ENCODE measurements around the gene MACROD2. TPM values are rescaled to one million over a fixed set of nuclear protein-coding genes. Genes with fewer than 3 reads are reported as not detected.
"Not testable (repeated sequence)": the region's sequence is repeated elsewhere in the genome, so short reads cannot be mapped to it uniquely, and the experiment has no call there.

MACROD2 gene
- total RNA-seq, 1 experiment from 2014 or later = not detected

DNA sequence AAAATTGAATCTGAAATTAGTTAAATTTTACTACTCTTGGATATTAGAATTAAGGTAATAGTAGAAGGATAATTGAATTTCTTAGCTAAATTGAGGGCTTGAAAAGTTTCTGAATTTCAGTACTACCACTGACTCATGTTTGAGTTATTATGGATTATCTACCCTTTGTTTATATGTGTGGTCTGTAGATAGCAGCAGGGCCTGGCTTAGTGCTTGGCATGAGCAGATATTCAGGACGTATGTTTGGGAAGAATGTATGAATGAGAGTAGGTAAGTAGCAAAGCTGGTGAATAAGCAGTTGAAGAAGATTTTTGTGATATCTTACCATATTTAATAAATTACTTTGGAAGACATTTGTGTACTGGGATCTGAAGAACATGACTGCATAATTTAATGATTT is 152.7 kb downstream of the MACROD2 start:
- no peak for DNase-seq (ENCODE audit: low spot score)
- in situ Hi-C loops (cut with HindIII; ENCODE audit: low sequenced_read_pairs) = no loop called here

DNA sequence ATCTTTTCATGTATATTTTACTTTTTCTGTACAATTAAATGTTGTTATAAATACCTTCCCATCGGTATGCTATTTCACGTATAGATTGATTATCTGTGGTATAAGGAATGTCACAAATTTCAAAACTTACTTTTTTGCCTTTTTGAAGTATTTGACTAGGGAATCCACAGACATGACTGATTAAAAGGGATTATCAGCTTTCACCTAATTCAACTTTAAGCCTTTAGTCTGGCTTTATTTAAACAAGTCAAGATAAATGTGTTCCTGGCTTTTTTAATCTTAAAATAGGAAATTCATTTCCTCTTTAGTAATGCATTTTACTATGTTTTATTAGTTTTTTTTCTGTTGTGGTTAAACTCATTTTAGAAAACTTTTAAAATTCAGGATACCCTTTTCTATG is 160.0 kb downstream of the MACROD2 start:
- in situ Hi-C loops (cut with HindIII; ENCODE audit: low sequenced_read_pairs) = no loop called here
- no peak for DNase-seq (ENCODE audit: low spot score)

DNA sequence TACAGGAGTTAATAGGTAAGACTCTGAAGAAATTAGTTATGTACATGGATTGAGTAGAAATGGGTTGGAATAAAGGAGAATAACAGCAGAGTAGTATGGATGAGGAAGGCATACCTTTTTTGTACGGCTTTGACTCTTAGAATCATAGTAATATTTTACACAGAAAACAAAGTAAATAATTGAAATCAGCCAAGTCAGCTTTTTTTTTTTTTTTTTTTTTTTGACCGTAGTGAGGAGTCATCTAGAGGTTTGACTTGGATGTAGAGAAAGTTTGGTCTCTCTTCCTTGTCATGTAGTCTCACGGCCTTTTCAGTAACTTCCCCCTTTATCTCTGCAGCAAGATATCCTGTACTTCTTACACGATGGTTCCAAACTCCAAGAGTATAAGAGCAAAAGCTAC is 183.2 kb downstream of the MACROD2 start:
- no peak for DNase-seq (ENCODE audit: low spot score)
- in situ Hi-C loops (cut with HindIII; ENCODE audit: low sequenced_read_pairs) = no loop called here

DNA sequence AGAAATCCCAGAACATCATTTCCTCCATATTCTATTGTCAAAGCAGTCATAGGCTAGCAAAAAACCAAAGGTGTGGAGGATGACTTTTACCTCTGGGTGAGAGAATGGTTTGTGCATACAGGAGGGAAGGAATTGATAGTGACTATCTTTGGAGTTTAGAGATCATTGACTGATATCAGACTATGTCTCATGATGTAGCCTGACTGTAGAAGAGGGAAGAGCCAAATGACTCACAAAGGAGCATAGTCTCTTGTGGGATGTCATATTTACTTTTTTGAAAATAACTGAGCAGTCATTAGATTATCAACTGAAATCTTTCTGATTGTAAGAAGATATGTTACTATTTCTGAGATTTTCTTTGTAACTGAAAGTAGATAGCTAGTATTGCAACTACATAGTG is 183.6 kb downstream of the MACROD2 start:
- in situ Hi-C loops (cut with HindIII; ENCODE audit: low sequenced_read_pairs) = no loop called here

GRCh38 chr20:14189794-14190402 is 194.6 kb downstream of the MACROD2 start:
- in situ Hi-C loops (cut with HindIII; ENCODE audit: low sequenced_read_pairs) = no loop called here
- peak; percentile 32 for DNase-seq (ENCODE audit: low spot score)

More for the DNA sequence above, 183.6 kb downstream of the MACROD2 start:
- DNase-seq (ENCODE audit: low spot score) = no peak

DNA sequence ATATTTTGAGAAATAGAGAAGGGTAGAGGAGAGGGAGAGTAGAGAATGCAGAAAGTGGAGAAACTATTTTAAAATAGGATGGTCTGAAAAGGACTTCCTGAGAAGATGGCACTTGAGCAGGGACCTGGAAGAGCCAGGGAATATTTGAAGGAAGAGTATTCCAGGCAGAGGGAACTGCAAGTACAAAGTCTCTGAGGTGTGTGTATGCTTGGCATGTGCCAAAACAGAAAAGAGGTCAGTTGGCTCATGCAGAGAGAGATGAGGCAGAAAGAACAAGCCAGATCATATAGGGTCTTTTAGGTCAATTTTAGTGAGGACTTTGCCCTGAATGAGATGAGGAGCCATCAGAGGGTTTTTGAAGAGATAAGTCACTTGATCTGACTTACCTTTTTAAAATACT is 196.2 kb downstream of the MACROD2 start:
- in situ Hi-C loops (cut with HindIII; ENCODE audit: low sequenced_read_pairs) = no loop called here

DNA sequence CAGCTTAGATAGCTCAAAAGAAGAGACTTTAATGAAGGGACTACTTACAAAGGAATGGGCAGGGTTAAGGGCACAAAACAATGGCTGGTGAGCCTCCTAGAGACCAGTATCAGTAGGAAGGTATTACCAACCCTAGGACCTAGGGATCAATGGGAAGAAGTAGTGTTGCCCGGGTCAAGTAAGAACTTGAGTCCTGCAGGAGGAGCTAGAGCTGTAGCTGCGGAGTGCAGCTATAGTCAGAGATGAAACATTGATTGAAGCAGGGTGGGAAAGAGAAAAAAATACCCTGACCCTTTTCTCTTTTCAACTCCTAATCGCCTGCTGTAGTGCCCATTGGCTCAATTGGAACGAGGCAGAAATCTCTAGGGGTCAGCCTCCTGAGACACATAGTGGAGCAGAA is 198.1 kb downstream of the MACROD2 start:
- in situ Hi-C loops (cut with HindIII; ENCODE audit: low sequenced_read_pairs) = no loop called here
- DNase-seq (ENCODE audit: low spot score) = no peak

More for the DNA sequence above, 196.2 kb downstream of the MACROD2 start:
- DNase-seq (ENCODE audit: low spot score) = no peak

DNA sequence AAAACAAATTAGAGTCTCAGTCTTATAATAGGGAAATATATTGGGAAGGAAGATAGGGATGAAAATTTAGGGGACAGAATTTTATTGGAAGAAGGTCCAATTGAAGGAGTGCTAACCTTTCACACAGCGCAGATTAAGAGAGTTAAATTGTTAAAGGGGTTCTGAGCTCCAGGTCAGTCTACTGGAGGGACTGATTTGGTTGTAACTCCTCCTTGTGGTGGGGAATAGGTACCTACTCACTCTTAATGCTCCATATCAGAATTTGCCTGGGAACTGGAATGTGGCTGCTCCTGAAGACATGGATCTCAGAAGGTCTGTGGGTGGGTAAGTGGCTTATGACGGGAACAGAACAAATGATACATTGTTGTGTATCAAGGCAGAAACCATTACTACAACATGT is 198.6 kb downstream of the MACROD2 start:
- in situ Hi-C loops (cut with HindIII; ENCODE audit: low sequenced_read_pairs) = no loop called here
- no peak for DNase-seq (ENCODE audit: low spot score)

DNA sequence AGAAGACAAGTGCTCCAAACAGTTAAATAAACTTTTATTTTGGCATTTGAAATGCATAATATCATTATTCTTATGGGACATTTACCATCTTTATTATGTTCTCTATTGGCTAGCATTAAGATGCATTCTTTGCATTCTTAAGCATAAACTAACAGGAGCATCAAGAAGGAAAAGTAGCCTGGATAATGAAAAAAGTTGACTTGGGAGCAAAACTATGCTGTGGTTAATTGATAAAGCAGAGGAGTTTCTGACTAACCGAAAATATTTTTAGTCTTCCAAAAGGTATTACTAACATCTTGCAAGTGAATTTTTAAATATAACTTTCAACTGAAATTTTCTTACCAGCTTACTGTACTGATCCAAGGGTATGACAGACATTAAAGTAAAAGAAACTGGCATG is 201.8 kb downstream of the MACROD2 start:
- in situ Hi-C loops (cut with HindIII; ENCODE audit: low sequenced_read_pairs) = no loop called here
- DNase-seq (ENCODE audit: low spot score) = no peak

GRCh38 chr20:14198416-14198815 is 203.1 kb downstream of the MACROD2 start:
- no peak for DNase-seq (ENCODE audit: low spot score)
- in situ Hi-C loops (cut with HindIII; ENCODE audit: low sequenced_read_pairs) = no loop called here

DNA sequence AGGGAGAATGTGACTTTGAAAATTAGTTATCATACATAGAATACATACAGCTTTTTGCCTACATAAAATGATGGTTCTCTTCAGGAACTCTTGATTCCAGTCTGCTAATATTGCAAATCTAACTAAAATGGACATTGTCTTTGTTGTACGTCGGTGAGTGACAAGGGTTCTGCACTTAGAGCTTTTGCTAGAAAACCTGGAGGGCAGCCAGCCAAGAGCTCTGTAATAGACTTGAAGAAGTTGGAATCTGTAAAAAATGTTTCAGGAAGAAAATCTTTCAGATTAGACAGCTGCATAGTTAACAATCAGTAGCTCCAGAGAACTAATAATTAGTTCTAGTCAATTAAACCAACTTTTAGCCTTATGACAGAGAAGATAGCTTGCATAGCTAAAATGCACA is 203.8 kb downstream of the MACROD2 start:
- in situ Hi-C loops (cut with HindIII; ENCODE audit: low sequenced_read_pairs) = no loop called here
- DNase-seq (ENCODE audit: low spot score) = no peak

GRCh38 chr20:14203657-14204056 is 208.3 kb downstream of the MACROD2 start:
- in situ Hi-C loops (cut with HindIII; ENCODE audit: low sequenced_read_pairs) = no loop called here
- no peak for DNase-seq (ENCODE audit: low spot score)

DNA sequence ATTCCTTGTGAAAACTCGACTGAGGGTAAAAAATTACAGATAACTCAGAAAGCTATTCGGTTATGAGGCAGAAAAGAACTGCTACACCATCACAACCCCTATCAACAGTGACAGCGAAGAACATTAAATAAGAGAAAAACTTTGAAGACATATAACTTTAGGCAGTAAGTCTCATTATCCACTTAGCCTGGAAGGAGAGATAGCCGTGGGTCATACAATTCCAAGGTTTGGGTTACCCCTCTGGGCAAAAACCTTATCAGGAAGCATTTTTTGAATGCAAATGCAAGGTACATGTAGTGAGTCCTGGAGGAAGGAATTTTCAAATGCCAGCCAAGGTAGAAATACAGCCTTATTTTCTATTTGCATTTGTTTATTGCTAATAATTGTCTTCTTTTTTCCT is 212.3 kb downstream of the MACROD2 start:
- DNase-seq (ENCODE audit: low spot score) = no peak
- in situ Hi-C loops (cut with HindIII; ENCODE audit: low sequenced_read_pairs) = no loop called here

DNA sequence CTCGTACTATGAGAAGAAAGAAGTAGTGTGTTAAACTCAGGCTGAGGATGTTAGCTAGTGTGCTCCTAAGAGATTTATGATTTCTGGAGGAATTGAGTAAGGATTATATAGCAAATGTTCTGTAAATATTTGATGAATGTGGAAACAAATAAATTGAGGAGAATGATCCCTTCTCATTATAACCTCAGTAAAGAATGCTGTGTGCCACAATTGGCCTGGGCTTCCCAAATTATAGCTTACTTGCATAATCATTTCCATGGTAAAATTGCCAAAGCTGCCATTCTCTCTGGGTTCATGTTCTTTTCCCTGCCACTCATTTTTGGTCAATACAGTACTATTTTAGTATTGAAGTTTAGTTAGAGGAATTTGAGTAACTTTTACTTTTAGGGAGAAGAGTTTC is 213.6 kb downstream of the MACROD2 start:
- in situ Hi-C loops (cut with HindIII; ENCODE audit: low sequenced_read_pairs) = no loop called here

DNA sequence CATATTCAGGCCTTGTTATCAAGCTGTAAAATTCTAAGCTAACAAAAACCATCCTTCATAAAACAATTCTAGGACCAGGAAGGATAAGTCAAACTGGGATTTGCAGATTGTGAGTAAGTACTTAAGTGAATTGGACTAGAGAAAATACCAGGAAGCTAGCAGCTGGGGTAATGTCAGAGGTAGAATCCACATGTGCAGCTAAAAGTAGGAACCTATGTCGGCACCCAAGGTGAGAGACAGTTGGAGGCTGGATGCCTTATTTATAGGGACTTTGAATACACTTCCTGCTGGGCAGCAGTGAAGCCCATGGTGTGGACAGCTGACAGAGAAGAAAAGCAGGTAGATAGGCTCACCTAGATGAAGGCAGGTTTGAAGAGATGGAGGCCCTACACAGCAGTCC is 214.8 kb downstream of the MACROD2 start:
- no peak for DNase-seq (ENCODE audit: low spot score)
- in situ Hi-C loops (cut with HindIII; ENCODE audit: low sequenced_read_pairs) = no loop called here

More for the DNA sequence above, 213.6 kb downstream of the MACROD2 start:
- DNase-seq (ENCODE audit: low spot score) = no peak

DNA sequence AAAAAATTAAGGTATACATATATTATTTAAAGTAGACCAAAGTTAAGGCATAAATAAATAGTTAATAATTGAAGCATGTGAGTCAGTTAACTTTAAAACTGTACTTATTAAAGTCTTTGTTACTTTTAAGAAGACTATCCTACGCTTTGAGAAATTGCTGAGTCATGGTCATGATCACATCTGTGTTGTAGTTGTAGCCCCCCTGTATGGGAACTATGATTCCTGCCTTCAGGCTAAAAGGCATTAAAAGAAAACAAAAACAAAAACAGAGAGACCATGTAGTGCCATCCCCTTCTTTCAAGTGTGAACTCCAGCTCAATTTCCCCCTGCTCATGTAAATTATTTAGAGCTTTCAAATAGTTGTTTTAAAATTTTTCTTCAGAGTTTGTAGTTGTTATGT is 218.7 kb downstream of the MACROD2 start:
- in situ Hi-C loops (cut with HindIII; ENCODE audit: low sequenced_read_pairs) = no loop called here
- DNase-seq (ENCODE audit: low spot score) = no peak

DNA sequence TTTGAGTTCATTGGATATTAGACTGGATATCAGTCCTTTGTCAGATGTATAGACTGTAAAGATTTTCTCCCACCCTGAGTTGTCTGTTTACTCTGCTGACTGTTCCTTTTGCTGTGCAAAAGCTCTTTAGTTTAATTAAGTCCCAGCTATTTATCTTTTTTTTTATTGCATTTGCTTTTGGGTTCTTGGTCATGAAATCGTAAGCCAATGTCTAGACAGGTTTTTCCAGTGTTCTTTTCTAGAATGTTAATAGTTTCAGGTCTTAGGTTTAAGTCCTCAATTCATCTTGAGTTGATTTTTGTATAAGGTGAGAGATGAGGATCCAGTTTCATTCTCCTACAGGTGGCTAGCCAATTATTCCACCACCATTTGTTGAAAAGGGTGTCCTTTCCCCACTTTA is 220.6 kb downstream of the MACROD2 start:
- in situ Hi-C loops (cut with HindIII; ENCODE audit: low sequenced_read_pairs); DNase-seq (ENCODE audit: low spot score): not testable (repeated sequence)

DNA sequence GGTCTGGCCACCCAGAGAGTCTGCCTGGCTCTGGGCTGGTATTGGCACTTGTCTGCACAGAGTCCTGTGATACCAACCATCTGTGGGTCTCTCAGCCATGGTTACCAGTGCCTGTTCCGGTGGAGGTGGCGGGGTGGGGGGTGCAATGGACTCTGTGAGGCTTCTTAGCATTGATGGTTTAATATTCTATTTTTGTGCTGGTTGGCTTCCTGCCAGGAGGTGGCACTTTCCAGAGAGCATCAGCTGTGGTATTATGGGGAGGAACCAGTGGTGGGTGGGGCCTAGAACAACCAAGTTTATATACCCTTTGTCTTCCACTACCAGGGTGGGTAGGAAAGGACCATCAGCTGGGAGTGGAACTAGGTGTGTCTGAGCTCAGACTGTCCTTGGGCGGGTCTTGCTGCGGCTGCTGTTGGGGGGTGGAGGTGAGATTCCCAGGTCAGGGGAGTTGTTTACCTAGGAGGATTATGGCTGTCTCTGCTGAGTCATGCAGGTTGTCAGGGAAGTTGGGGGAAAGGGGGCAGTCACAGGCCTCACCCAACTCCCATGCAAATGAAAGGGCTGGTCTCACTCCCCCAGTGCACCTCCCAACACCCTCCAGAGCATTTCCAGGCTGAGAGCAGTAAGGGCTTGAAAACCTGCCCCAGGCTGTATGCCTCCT is 224.6 kb downstream of the MACROD2 start:
- in situ Hi-C loops (cut with HindIII; ENCODE audit: low sequenced_read_pairs) = no loop called here

DNA sequence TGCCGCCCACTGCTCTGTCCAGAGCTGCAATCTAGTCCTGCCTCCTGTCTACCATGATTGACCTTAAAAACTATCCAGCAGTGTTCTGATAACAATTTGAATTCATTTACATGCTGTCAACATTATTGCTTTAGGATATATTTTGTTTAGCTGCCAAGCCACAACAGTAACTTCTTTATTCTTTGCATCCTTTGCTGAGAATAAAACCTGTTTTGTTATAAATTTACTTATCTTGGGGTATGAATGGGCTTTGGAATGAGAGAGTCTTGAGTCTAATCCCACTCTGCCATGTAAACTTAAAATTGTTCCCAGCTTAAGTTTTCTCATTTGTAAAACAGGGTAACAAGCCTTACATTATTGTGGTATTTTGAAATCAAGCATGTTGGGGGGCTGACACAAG is 225.7 kb downstream of the MACROD2 start:
- DNase-seq (ENCODE audit: low spot score) = no peak
- in situ Hi-C loops (cut with HindIII; ENCODE audit: low sequenced_read_pairs) = no loop called here

More for the DNA sequence above, 224.6 kb downstream of the MACROD2 start:
- no peak for DNase-seq (ENCODE audit: low spot score)

DNA sequence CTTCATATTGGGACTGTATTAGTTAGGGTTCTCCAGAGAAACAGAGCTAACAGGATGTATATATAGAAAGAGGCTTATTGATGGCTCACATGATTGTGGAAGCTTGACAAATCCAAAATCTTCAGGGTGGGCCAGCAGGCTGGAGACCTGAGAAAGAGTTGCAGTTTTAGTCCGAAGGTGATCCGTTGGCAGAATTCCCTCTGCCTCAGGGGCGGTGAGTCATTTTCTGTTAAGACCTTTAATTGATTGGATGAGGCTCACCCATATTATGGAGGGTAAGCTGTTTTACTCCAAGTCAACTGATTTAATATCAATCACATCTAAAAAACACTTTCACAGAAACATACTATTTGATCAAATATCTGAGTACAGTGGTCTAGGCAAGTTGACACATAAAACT is 228.5 kb downstream of the MACROD2 start:
- in situ Hi-C loops (cut with HindIII; ENCODE audit: low sequenced_read_pairs) = no loop called here
- no peak for DNase-seq (ENCODE audit: low spot score)

Data from G401 (cell line).